Transverse colon (tissue), 4 donors: Measurements from ENCODE around the gene RESP18. TPM values are rescaled to one million over a fixed set of nuclear protein-coding genes. Genes with fewer than 3 reads are reported as not detected.

Source experiments
- DNase-seq: peaks from one replicate; pipeline ENCODE4 v3.0.0-alpha.2; 2019
- H3K27ac ChIP-seq, 4 donors: fragments of 200-600 bp; sonication (generic); 2 replicates each; pipeline ENCODE4 v1.5.1; 2016 to 2018; ENCODE audit warnings: inconsistent platforms in 4 of 4
- H3K27me3 ChIP-seq: fragments of 200-600 bp; sonication (generic); 2 replicates; pipeline ENCODE4 v1.5.1; 2017; ENCODE audit warnings: inconsistent platforms
- H3K36me3 ChIP-seq, 4 donors: fragments of 200-600 bp; sonication (generic); 2 replicates each; pipeline ENCODE4 v1.5.1; 2017 to 2019; ENCODE audit warnings: inconsistent platforms in 4 of 4
- H3K4me1 ChIP-seq, 4 donors: fragments of 200-600 bp; sonication (generic); 2 replicates each; pipeline ENCODE4 v1.5.1; 2017 to 2020; ENCODE audit warnings: inconsistent platforms in 4 of 4
- H3K4me3 ChIP-seq, 4 donors: fragments of 200-600 bp; sonication (generic); 1 replicate in 1 of 4; 2 replicates in 3 of 4; pipeline versions ENCODE4 v1.5.1 to v1.6.1; 2017 to 2019; ENCODE audit warnings: inconsistent platforms in 4 of 4
- H3K9me3 ChIP-seq, 2 donors: fragments of 200-600 bp; sonication (generic); 2 replicates each; pipeline ENCODE4 v1.5.1; 2017 to 2019; ENCODE audit warnings: inconsistent platforms in 2 of 2
- CTCF ChIP-seq, 5 experiments: fragments of 200-600 bp in 3 of 5; fragments of 450-650 bp in 2 of 5; sonication (generic) in 3 of 5; IDR thresholded peaks; 1 replicate in 2 of 5; 2 replicates in 3 of 5; pipeline ENCODE4 v1.5.1; 2016 to 2017; ENCODE audit warnings: antibody characterized with exemption in 5 of 5, inconsistent platforms in 3 of 5, mild to moderate bottlenecking in 2 of 5, moderate library complexity in 1 of 5
- EP300 ChIP-seq: sonication (generic); formaldehyde crosslinking; IDR thresholded peaks from one replicate; pipeline ENCODE4 v1.6.1; 2017; ENCODE audit warnings: antibody characterized with exemption, low read depth
- POLR2A ChIP-seq: fragments of 450-650 bp; IDR thresholded peaks from one replicate; pipeline ENCODE4 v1.6.1; 2016; ENCODE audit warnings: antibody characterized with exemption, mild to moderate bottlenecking, moderate library complexity
- POLR2AphosphoS5 ChIP-seq, 3 donors: sonication (generic); formaldehyde crosslinking; IDR thresholded peaks; one replicate each; pipeline ENCODE4 v1.6.1; 2016; ENCODE audit warnings: antibody characterized with exemption in 3 of 3
- WGBS, 2 donors: methylation state at CpG; one replicate each; pipeline ENCODE4 v1.1.5; 2018; ENCODE audit warnings: low coverage in 1 of 2; 5-methylcytosine and 5-hydroxymethylcytosine counted together
- in situ Hi-C, 4 donors: fragments of 200-750 bp; cut with MboI; loops; one replicate each; pipeline versions ENCODE4 v1.15.0 to v1.15.1; 2017; ENCODE audit warnings: low sequenced_read_pairs in 3 of 4, low pct_ligation_motif_present in 1 of 4, low pct_unique_long_range_greater_than_20kb in 1 of 4
- intact Hi-C: fragments of 100-400 bp; cut with DNase I; formaldehyde crosslinking; loops from one replicate; pipeline ENCODE4 v1.15.1; 2023; ENCODE audit warnings: low total_unique reads
- total RNA-seq, 4 donors: library from RNA; depleted of rRNA; stranded (reverse); fragments of >200 nt; gene quantifications; one replicate each; pipeline ENCODE4 v1.1.0, GENCODE V29; 2016

The RESP18 gene
- total RNA-seq, 4 donors from 2014 or later = not detected

- Histone ChIP-seq H3K9me3 (no peaks in the 10 kb centered on the region), H3K4me3 (no peak overlapping the region), H3K27me3 (peaks cover 74% of the 10 kb centered on the region), H3K36me3 (no peaks in the 10 kb centered on the region), H3K4me1 (no peaks in the 10 kb centered on the region), H3K27ac (no peak overlapping the region)
- TF ChIP-seq POLR2A (no peak), POLR2AphosphoS5 (IDR thresholded peaks at IDR 0.05) (no peak), CTCF (IDR thresholded peaks at IDR 0.05) (no peak), EP300 (no peak)
- in situ Hi-C loops = no loop called here
- no peak for DNase-seq
- intact Hi-C loops = no loop called here
- 55 to 60% methylated on average over 1 to 5 of the region's 5 CpGs for WGBS, 2 donors
These were observed 2.8 kb upstream of the RESP18 start for GRCh38 chr2:219335373-219335786.

- Histone ChIP-seq H3K4me3 (no peak overlapping the region), H3K9me3 (no peaks in the 10 kb centered on the region), H3K27me3 (peaks cover 74% of the 10 kb centered on the region), H3K4me1 (no peaks in the 10 kb centered on the region), H3K27ac (no peak overlapping the region), H3K36me3 (no peaks in the 10 kb centered on the region)
- WGBS, 2 donors = 98 to 100% methylated on average over 1 to 2 of the region's 2 CpGs
- in situ Hi-C loops = no loop called here
- DNase-seq = no peak
- intact Hi-C loops = no loop called here
- TF ChIP-seq POLR2A (no peak), CTCF (IDR thresholded peaks at IDR 0.05) (no peak), EP300 (no peak), POLR2AphosphoS5 (IDR thresholded peaks at IDR 0.05) (no peak)
These were observed 1.5 kb upstream of the RESP18 start for GRCh38 chr2:219334076-219334475.

GRCh38 chr2:219331560-219332213, 857 bp downstream of the RESP18 start:
- Histone ChIP-seq H3K36me3 (no peaks in the 10 kb centered on the region), H3K27ac (no peak overlapping the region), H3K4me1 (no peaks in the 10 kb centered on the region), H3K9me3 (no peaks in the 10 kb centered on the region), H3K27me3 (peaks cover 63% of the 10 kb centered on the region), H3K4me3 (no peak overlapping the region)
- in situ Hi-C loops (no loop called here), intact Hi-C loops (no loop called here)
- 28 to 57% methylated on average over 4 to 39 of the region's 39 CpGs for WGBS, 2 donors
- peak; percentile 11 for DNase-seq
- TF ChIP-seq EP300 (no peak), POLR2A (no peak), POLR2AphosphoS5 (IDR thresholded peaks at IDR 0.05) (no peak), CTCF (IDR thresholded peaks at IDR 0.05) (no peak)

GRCh38 chr2:219327719-219328118, 4.8 kb downstream of the RESP18 start:
- H3K27me3 ChIP-seq = peaks cover 49% of the 10 kb centered on the region
- no peaks in the 10 kb centered on the region for H3K9me3 ChIP-seq
- no peak overlapping the region for H3K4me3 ChIP-seq
- no peaks in the 10 kb centered on the region for H3K36me3 ChIP-seq
- intact Hi-C loops (no loop called here), in situ Hi-C loops (no loop called here)
- DNase-seq = no peak
- H3K27ac ChIP-seq = no peak overlapping the region
- 36 to 39% methylated on average over 2 of the region's 2 CpGs for WGBS, 2 donors
- no peaks in the 10 kb centered on the region for H3K4me1 ChIP-seq
- TF ChIP-seq POLR2A = no peak
- TF ChIP-seq POLR2AphosphoS5 (IDR thresholded peaks at IDR 0.05) = no peak
- TF ChIP-seq EP300 = no peak
- TF ChIP-seq CTCF (IDR thresholded peaks at IDR 0.05) = no peak
